NK-92 (cell line): ENCODE data around the gene OBSCN.

Source experiments
- DNase-seq: peaks from one replicate; lab custom pipeline; 2025; ENCODE audit not compliant: unreplicated experiment; lab: John Stamatoyannopoulos, UW

The OBSCN gene

GRCh38 chr1:228337711-228338520 is 130.1 kb downstream of the OBSCN start:
- no peak for DNase-seq

GRCh38 chr1:228338521-228339051 is 130.7 kb downstream of the OBSCN start:
- no peak for DNase-seq

GRCh38 chr1:228339059-228339704 is 131.3 kb downstream of the OBSCN start:
- DNase-seq, result no peak

- no peak for DNase-seq
These were observed 132.2 kb downstream of the OBSCN start for GRCh38 chr1:228339766-228340685.

GRCh38 chr1:228340686-228341449 is 133.0 kb downstream of the OBSCN start:
- DNase-seq, result no peak

GRCh38 chr1:228341450-228341813 is 133.6 kb downstream of the OBSCN start:
- DNase-seq, result no peak

GRCh38 chr1:228341814-228342626 is 134.2 kb downstream of the OBSCN start:
- DNase-seq, result no peak

GRCh38 chr1:228342627-228343190 is 134.9 kb downstream of the OBSCN start:
- DNase-seq, result no peak

GRCh38 chr1:228343191-228343661 is 135.4 kb downstream of the OBSCN start:
- no peak for DNase-seq

GRCh38 chr1:228344631-228345072 is 136.8 kb downstream of the OBSCN start:
- no peak for DNase-seq

GRCh38 chr1:228345201-228345930 is 137.5 kb downstream of the OBSCN start:
- DNase-seq, result no peak

- DNase-seq, result no peak
These were observed 138.9 kb downstream of the OBSCN start for GRCh38 chr1:228346731-228347130.

GRCh38 chr1:228347181-228347580 is 139.3 kb downstream of the OBSCN start:
- no peak for DNase-seq

- no peak for DNase-seq
These were observed 141.0 kb downstream of the OBSCN start for GRCh38 chr1:228348708-228349467.

GRCh38 chr1:228349701-228350171 is 141.9 kb downstream of the OBSCN start:
- DNase-seq, result no peak

- no peak for DNase-seq
These were observed 142.4 kb downstream of the OBSCN start for GRCh38 chr1:228350179-228350742.
